Astrocyte (in vitro differentiated cells and primary cell): ENCODE measurements around the gene NR2C2. TPM values are rescaled to one million over a fixed set of nuclear protein-coding genes. Genes with fewer than 3 reads are reported as not detected.

ENCODE experiments used
- DNase-seq: peaks from one replicate; pipeline ENCODE4 v3.0.0-alpha.2; 2010; ENCODE audit warnings: low read depth
- FAIRE-seq: peaks from 2 replicates; lab custom pipeline; 2011; peaks lifted over from hg19 to GRCh38; lab: Jason Lieb, UNC
- H2AFZ ChIP-seq: 2 replicates; pipeline ENCODE4 v1.6.0; 2012; ENCODE audit warnings: low read depth, low read length, inconsistent platforms
- H3K27ac ChIP-seq: 2 replicates; pipeline ENCODE4 v1.5.1; 2011; ENCODE audit warnings: low read depth, low read length, inconsistent platforms
- H3K27me3 ChIP-seq: 2 replicates; pipeline ENCODE4 v1.6.0; 2011; ENCODE audit warnings: low read length, inconsistent platforms; ENCODE audit not compliant: insufficient read depth
- H3K36me3 ChIP-seq: 2 replicates; pipeline ENCODE4 v1.5.1; 2011; ENCODE audit warnings: low read length, inconsistent platforms; ENCODE audit not compliant: insufficient read depth
- H3K4me1 ChIP-seq: 2 replicates; pipeline ENCODE4 v1.5.1; 2011; ENCODE audit warnings: low read length, inconsistent platforms; ENCODE audit not compliant: insufficient read depth
- H3K4me2 ChIP-seq: 2 replicates; pipeline ENCODE4 v1.6.0; 2012; ENCODE audit warnings: low read length, inconsistent platforms
- H3K4me3 ChIP-seq: 2 replicates; pipeline ENCODE4 v1.5.1; 2011; ENCODE audit warnings: low read depth, mild to moderate bottlenecking, low read length, inconsistent platforms; ENCODE audit not compliant: insufficient read depth
- H3K79me2 ChIP-seq: 2 replicates; pipeline ENCODE4 v1.6.0; 2012; ENCODE audit warnings: mild to moderate bottlenecking, low read length, inconsistent platforms; ENCODE audit not compliant: insufficient read depth
- H3K9ac ChIP-seq: 2 replicates; pipeline ENCODE4 v1.6.0; 2012; ENCODE audit warnings: mild to moderate bottlenecking, low read length, inconsistent platforms
- H3K9me3 ChIP-seq: 2 replicates; pipeline ENCODE4 v1.5.1; 2012; ENCODE audit warnings: low read depth, mild to moderate bottlenecking, low read length, inconsistent platforms; ENCODE audit not compliant: insufficient read depth
- H4K20me1 ChIP-seq: 2 replicates; pipeline ENCODE4 v1.6.0; 2012; ENCODE audit warnings: low read length, inconsistent platforms; ENCODE audit not compliant: insufficient read depth
- H3K27ac Mint-ChIP-seq: one replicate; pipeline ENCODE4 v1.8.0; 2021; ENCODE audit warnings: mild to moderate bottlenecking, mixed read lengths; ENCODE audit not compliant: unreplicated experiment
- H3K27me3 Mint-ChIP-seq: one replicate; pipeline ENCODE4 v1.8.0; 2021; ENCODE audit warnings: low read depth, mixed read lengths; ENCODE audit not compliant: unreplicated experiment
- H3K36me3 Mint-ChIP-seq: one replicate; pipeline ENCODE4 v1.8.0; 2021; ENCODE audit warnings: low read depth, mixed read lengths; ENCODE audit not compliant: unreplicated experiment
- H3K4me1 Mint-ChIP-seq: one replicate; pipeline ENCODE4 v1.8.0; 2021; ENCODE audit warnings: low read depth, mixed read lengths; ENCODE audit not compliant: unreplicated experiment
- H3K4me3 Mint-ChIP-seq: one replicate; pipeline ENCODE4 v1.8.0; 2021; ENCODE audit warnings: mild to moderate bottlenecking, moderate library complexity, mixed read lengths; ENCODE audit not compliant: unreplicated experiment
- H3K9me3 Mint-ChIP-seq: one replicate; pipeline ENCODE4 v1.8.0; 2021; ENCODE audit warnings: mild to moderate bottlenecking, mixed read lengths; ENCODE audit not compliant: unreplicated experiment
- EZH2 ChIP-seq: IDR thresholded peaks from 2 replicates; pipeline ENCODE4 v1.6.1; 2012; ENCODE audit warnings: mild to moderate bottlenecking, low read length, inconsistent platforms; ENCODE audit not compliant: insufficient read depth
- total RNA-seq: library from RNA; stranded (reverse); gene quantifications from 2 replicates; pipeline ENCODE4 v1.2.1, GENCODE V29; 2021
- TF ChIP-seq, protein P1 (sequence below): IDR thresholded peaks from 2 replicates; pipeline ENCODE4 v1.5.1; 2011; ENCODE audit warnings: low read depth, mild to moderate bottlenecking, inconsistent platforms, low read length, moderate library complexity; ENCODE audit not compliant: insufficient read depth

NR2C2 gene
- total RNA-seq, 1 donor from 2014 or later = 36.3 TPM

DNA sequence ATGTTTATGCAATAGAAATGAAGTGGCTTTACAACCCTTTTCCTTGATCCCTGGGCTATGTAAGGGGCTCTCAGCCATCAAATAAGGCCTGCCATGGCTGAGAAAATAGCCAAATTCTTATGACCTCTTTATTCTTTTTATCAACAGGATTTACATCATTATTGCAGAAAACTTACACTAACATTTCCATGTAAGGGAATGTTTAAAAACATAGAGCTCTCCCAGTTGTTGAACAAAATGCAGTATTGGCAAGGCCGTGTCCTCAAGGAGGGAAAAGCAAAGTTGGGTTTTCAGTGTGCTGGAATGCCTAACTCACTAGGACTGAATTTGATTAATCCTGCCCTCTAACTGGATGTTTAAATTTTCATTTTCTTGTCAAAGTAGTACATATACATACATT is 22.3 kb downstream of the NR2C2 start:
- no peak for FAIRE-seq
- Mint-ChIP-seq H3K9me3 (peaks cover 1% of the 10 kb centered on the region), H3K27me3 (no peaks in the 10 kb centered on the region), H3K4me1 (no peaks in the 10 kb centered on the region), H3K36me3 (peaks cover 22% of the 10 kb centered on the region), H3K4me3 (no peak overlapping the region), H3K27ac (no peak overlapping the region)
- H3K4me3 ChIP-seq = no peak overlapping the region
- no peaks in the 10 kb centered on the region for H3K36me3 ChIP-seq
- no peaks in the 10 kb centered on the region for H3K27me3 ChIP-seq
- H3K79me2 ChIP-seq = peaks cover 32% of the 10 kb centered on the region
- no peak overlapping the region for H3K9ac ChIP-seq
- no peak for DNase-seq
- no peaks in the 10 kb centered on the region for H3K4me1 ChIP-seq
- no peaks in the 10 kb centered on the region for H3K9me3 ChIP-seq
- no peak overlapping the region for H3K4me2 ChIP-seq
- H4K20me1 ChIP-seq = peaks cover 8% of the 10 kb centered on the region
- H3K27ac ChIP-seq = no peak overlapping the region
- H2AFZ ChIP-seq = no peak overlapping the region
- TF ChIP-seq, protein P1, sequence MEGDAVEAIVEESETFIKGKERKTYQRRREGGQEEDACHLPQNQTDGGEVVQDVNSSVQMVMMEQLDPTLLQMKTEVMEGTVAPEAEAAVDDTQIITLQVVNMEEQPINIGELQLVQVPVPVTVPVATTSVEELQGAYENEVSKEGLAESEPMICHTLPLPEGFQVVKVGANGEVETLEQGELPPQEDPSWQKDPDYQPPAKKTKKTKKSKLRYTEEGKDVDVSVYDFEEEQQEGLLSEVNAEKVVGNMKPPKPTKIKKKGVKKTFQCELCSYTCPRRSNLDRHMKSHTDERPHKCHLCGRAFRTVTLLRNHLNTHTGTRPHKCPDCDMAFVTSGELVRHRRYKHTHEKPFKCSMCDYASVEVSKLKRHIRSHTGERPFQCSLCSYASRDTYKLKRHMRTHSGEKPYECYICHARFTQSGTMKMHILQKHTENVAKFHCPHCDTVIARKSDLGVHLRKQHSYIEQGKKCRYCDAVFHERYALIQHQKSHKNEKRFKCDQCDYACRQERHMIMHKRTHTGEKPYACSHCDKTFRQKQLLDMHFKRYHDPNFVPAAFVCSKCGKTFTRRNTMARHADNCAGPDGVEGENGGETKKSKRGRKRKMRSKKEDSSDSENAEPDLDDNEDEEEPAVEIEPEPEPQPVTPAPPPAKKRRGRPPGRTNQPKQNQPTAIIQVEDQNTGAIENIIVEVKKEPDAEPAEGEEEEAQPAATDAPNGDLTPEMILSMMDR = no peak
- no peak for TF ChIP-seq EZH2

DNA sequence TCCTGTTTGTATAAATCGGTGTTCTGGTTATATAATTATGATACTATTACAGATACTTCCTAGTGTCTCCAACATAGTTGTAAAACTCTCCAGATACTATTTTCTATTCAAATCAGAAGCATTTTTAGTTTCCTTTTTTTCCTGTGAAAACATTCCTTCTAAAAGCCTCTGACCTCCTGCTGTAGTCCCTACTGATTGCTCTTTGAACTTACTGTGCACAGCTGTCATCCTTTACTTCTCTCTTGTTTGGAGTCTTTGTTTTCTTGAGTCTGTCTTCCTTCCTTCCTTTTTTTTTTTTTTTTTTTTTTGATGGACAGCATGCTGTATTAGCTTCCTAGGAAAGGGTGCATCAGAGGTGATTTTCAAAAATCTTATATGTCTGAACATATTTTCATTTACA is 28.9 kb downstream of the NR2C2 start:
- peaks cover 63% of the 10 kb centered on the region for H3K79me2 ChIP-seq

DNA sequence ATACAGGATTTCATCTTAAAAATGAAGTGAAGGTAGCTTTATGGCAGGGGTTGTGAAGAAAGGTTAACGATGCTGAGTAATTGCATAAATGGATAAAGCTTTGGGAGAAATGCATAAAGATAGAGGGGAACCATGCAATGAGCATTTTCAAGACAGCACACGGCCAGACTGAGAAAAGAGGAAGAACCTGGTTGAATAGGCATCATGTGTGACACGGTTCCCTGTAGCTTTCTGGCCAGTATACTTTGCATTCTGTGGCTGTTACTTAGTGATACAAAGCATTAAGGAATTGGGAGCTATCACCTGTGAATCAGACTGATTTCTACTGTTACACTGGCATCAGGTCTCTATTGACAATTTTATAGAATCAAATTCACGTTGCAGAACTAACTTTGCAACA is 33.3 kb downstream of the NR2C2 start:
- peaks cover 43% of the 10 kb centered on the region for H4K20me1 ChIP-seq
- H3K4me3 ChIP-seq = no peak overlapping the region
- Mint-ChIP-seq H3K36me3 (no peaks in the 10 kb centered on the region), H3K4me3 (no peak overlapping the region), H3K4me1 (peaks cover 12% of the 10 kb centered on the region), H3K9me3 (no peaks in the 10 kb centered on the region), H3K27me3 (no peaks in the 10 kb centered on the region), H3K27ac (no peak overlapping the region)
- no peaks in the 10 kb centered on the region for H3K4me1 ChIP-seq
- DNase-seq (no peak), FAIRE-seq (no peak)
- peaks cover 67% of the 10 kb centered on the region for H3K79me2 ChIP-seq
- H3K27ac ChIP-seq = no peak overlapping the region
- H3K9me3 ChIP-seq = no peaks in the 10 kb centered on the region
- H3K36me3 ChIP-seq = no peaks in the 10 kb centered on the region
- no peak overlapping the region for H2AFZ ChIP-seq
- no peak overlapping the region for H3K4me2 ChIP-seq
- TF ChIP-seq, protein P1 = no peak
- no peak for TF ChIP-seq EZH2
- H3K9ac ChIP-seq = no peak overlapping the region
- no peaks in the 10 kb centered on the region for H3K27me3 ChIP-seq

More for the DNA sequence above, 28.9 kb downstream of the NR2C2 start:
- peaks cover 12% of the 10 kb centered on the region for H3K36me3 Mint-ChIP-seq
- Histone ChIP-seq H3K9ac (no peak overlapping the region), H3K4me2 (no peak overlapping the region), H3K27me3 (no peaks in the 10 kb centered on the region), H3K36me3 (no peaks in the 10 kb centered on the region), H4K20me1 (peaks cover 47% of the 10 kb centered on the region), H3K9me3 (no peaks in the 10 kb centered on the region), H3K4me3 (no peak overlapping the region), H2AFZ (no peak overlapping the region), H3K27ac (no peak overlapping the region), H3K4me1 (no peaks in the 10 kb centered on the region)
- DNase-seq (no peak), FAIRE-seq (no peak)
- H3K27ac Mint-ChIP-seq = no peak overlapping the region
- no peak overlapping the region for H3K4me3 Mint-ChIP-seq
- TF ChIP-seq, protein P1 = no peak
- peaks cover 1% of the 10 kb centered on the region for H3K9me3 Mint-ChIP-seq
- H3K4me1 Mint-ChIP-seq = peaks cover 12% of the 10 kb centered on the region
- H3K27me3 Mint-ChIP-seq = no peaks in the 10 kb centered on the region
